HL-60 (cell line): Measurements from ENCODE around the gene KLHL30.

ENCODE experiments used
- DNase-seq, 2 experiments: peaks; one replicate each; pipeline ENCODE4 v3.0.0-alpha.2; 2010 to 2020; ENCODE audit warnings: low read depth in 1 of 2, low spot score in 1 of 2
- H3K27ac ChIP-seq: fragments of 250-450 bp; sonication (Bioruptor Pico); replicated peaks from 2 replicates; pipeline ENCODE4 v1.5.1; 2020; ENCODE audit warnings: mild to moderate bottlenecking, moderate library complexity
- H3K27me3 ChIP-seq: fragments of 250-450 bp; sonication (Bioruptor Pico); 2 replicates; pipeline ENCODE4 v1.5.1; 2021; ENCODE audit warnings: mild to moderate bottlenecking, moderate library complexity; ENCODE audit not compliant: insufficient read depth, poor library complexity, severe bottlenecking
- H3K4me3 ChIP-seq: replicated peaks from 2 replicates; pipeline ENCODE4 v1.5.1; 2011; ENCODE audit warnings: mild to moderate bottlenecking, control low read depth, low read length; ENCODE audit not compliant: insufficient read depth
- CTCF ChIP-seq: IDR thresholded peaks from one replicate; pipeline ENCODE4 v1.5.1; 2011; ENCODE audit warnings: low read length, control low read depth, inconsistent platforms; ENCODE audit not compliant: insufficient read depth
- GABPA ChIP-seq: IDR thresholded peaks from 2 replicates; pipeline ENCODE4 v1.6.1; 2012; ENCODE audit warnings: low read depth
- POLR2AphosphoS5 ChIP-seq: IDR thresholded peaks from 2 replicates; pipeline ENCODE4 v1.6.1; 2012; ENCODE audit warnings: low read depth
- REST ChIP-seq: IDR thresholded peaks from 2 replicates; pipeline ENCODE4 v1.6.1; 2012; ENCODE audit warnings: low read depth; ENCODE audit not compliant: insufficient replicate concordance
- SPI1 ChIP-seq: IDR thresholded peaks from 2 replicates; pipeline ENCODE4 v1.6.1; 2012; ENCODE audit warnings: low read depth, mild to moderate bottlenecking, borderline replicate concordance

The KLHL30 gene

GRCh38 chr2:238128061-238128440 lies 10.4 kb upstream of the KLHL30 start:
- no peaks in the 10 kb centered on the region for H3K27me3 ChIP-seq
- TF ChIP-seq GABPA, result no peak
- no peak for TF ChIP-seq SPI1
- TF ChIP-seq REST, result no peak
- TF ChIP-seq POLR2AphosphoS5, result no peak
- no peak for TF ChIP-seq CTCF
- no peak for DNase-seq
- H3K4me3 ChIP-seq, result no peak overlapping the region
- no peak overlapping the region for H3K27ac ChIP-seq

GRCh38 chr2:238128534-238129001 lies 9.9 kb upstream of the KLHL30 start:
- no peak for TF ChIP-seq REST
- TF ChIP-seq GABPA, result no peak
- TF ChIP-seq CTCF, result no peak
- TF ChIP-seq POLR2AphosphoS5, result no peak
- DNase-seq, result no peak
- Histone ChIP-seq H3K4me3 (no peak overlapping the region), H3K27ac (no peak overlapping the region), H3K27me3 (no peaks in the 10 kb centered on the region)

- DNase-seq, result no peak
- H3K27ac ChIP-seq, result no peak overlapping the region
- H3K27me3 ChIP-seq, result no peaks in the 10 kb centered on the region
- no peak overlapping the region for H3K4me3 ChIP-seq
- no peak for TF ChIP-seq CTCF
- no peak for TF ChIP-seq POLR2AphosphoS5
- TF ChIP-seq SPI1, result no peak
- TF ChIP-seq REST, result no peak
- TF ChIP-seq GABPA, result no peak
Observed at GRCh38 chr2:238129166-238130010, 9.1 kb upstream of the KLHL30 start.
